Hepatocyte (in vitro differentiated cells): ENCODE measurements around the gene EPHB2.

Experiments used
- EZH2 ChIP-seq: fragments of 200-600 bp; sonication (generic); IDR thresholded peaks from 2 replicates; pipeline ENCODE4 v1.6.1; 2016; ENCODE audit warnings: antibody characterized with exemption, mild to moderate bottlenecking, borderline replicate concordance
- EZH2phosphoT487 ChIP-seq: fragments of 200-600 bp; sonication (generic); IDR thresholded peaks from one replicate; pipeline ENCODE4 v1.6.1; 2018; ENCODE audit warnings: antibody characterized with exemption, mild to moderate bottlenecking, low read depth, moderate library complexity; ENCODE audit not compliant: unreplicated experiment, severe bottlenecking
- TF ChIP-seq, protein P1 (sequence below): fragments of 200-600 bp; sonication (generic); IDR thresholded peaks from 2 replicates; pipeline ENCODE4 v1.5.1; 2016; ENCODE audit warnings: antibody characterized with exemption, mild to moderate bottlenecking; ENCODE audit not compliant: poor library complexity

GRCh38 chr1:22851517-22851916, 140.9 kb downstream of the EPHB2 start:
- TF ChIP-seq, protein P1, sequence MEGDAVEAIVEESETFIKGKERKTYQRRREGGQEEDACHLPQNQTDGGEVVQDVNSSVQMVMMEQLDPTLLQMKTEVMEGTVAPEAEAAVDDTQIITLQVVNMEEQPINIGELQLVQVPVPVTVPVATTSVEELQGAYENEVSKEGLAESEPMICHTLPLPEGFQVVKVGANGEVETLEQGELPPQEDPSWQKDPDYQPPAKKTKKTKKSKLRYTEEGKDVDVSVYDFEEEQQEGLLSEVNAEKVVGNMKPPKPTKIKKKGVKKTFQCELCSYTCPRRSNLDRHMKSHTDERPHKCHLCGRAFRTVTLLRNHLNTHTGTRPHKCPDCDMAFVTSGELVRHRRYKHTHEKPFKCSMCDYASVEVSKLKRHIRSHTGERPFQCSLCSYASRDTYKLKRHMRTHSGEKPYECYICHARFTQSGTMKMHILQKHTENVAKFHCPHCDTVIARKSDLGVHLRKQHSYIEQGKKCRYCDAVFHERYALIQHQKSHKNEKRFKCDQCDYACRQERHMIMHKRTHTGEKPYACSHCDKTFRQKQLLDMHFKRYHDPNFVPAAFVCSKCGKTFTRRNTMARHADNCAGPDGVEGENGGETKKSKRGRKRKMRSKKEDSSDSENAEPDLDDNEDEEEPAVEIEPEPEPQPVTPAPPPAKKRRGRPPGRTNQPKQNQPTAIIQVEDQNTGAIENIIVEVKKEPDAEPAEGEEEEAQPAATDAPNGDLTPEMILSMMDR, result no peak
- TF ChIP-seq EZH2 (no peak), EZH2phosphoT487 (no peak)
